ENCODE results near the gene PRSS22. TPM values are rescaled to one million over a fixed set of nuclear protein-coding genes. Genes with fewer than 3 reads are reported as not detected.

The PRSS22 gene
- total RNA-seq, 1 donor from 2014 or later: 42.5 TPM

- Mint-ChIP-seq H3K4me3 (no peak overlapping the region), H3K27ac (no peak overlapping the region), H3K27me3 (peaks cover 14% of the 10 kb centered on the region), H3K4me1 (ENCODE audit: unreplicated experiment) (no peaks in the 10 kb centered on the region), H3K9me3 (no peaks in the 10 kb centered on the region), H3K36me3 (no peaks in the 10 kb centered on the region)
- no peak for DNase-seq (ENCODE audit: extremely low spot score, unreplicated experiment)
- TF ChIP-seq CTCF (conservative IDR thresholded peaks at IDR 0.05): no peak
Measured at GRCh38 chr16:2827374-2827791, 30.6 kb downstream of the PRSS22 start.

- no peaks in the 10 kb centered on the region for H3K36me3 Mint-ChIP-seq
- H3K27ac Mint-ChIP-seq: no peak overlapping the region
- no peaks in the 10 kb centered on the region for H3K9me3 Mint-ChIP-seq
- H3K4me1 Mint-ChIP-seq (ENCODE audit: unreplicated experiment): no peaks in the 10 kb centered on the region
- H3K4me3 Mint-ChIP-seq: no peak overlapping the region
- no peak for TF ChIP-seq CTCF (conservative IDR thresholded peaks at IDR 0.05)
- no peak for DNase-seq (ENCODE audit: extremely low spot score, unreplicated experiment)
- peaks cover 16% of the 10 kb centered on the region for H3K27me3 Mint-ChIP-seq
Measured at GRCh38 chr16:2826591-2827373, 31.2 kb downstream of the PRSS22 start.

- H3K4me3 Mint-ChIP-seq: no peak overlapping the region
- DNase-seq (ENCODE audit: extremely low spot score, unreplicated experiment): no peak
- H3K9me3 Mint-ChIP-seq: no peaks in the 10 kb centered on the region
- no peaks in the 10 kb centered on the region for H3K4me1 Mint-ChIP-seq (ENCODE audit: unreplicated experiment)
- no peak for TF ChIP-seq CTCF (conservative IDR thresholded peaks at IDR 0.05)
- no peak overlapping the region for H3K27ac Mint-ChIP-seq
- no peaks in the 10 kb centered on the region for H3K36me3 Mint-ChIP-seq
- H3K27me3 Mint-ChIP-seq: peaks cover 14% of the 10 kb centered on the region
Measured at GRCh38 chr16:2825906-2826305, 32.1 kb downstream of the PRSS22 start.

- Mint-ChIP-seq H3K36me3 (no peaks in the 10 kb centered on the region), H3K27ac (no peak overlapping the region), H3K4me1 (ENCODE audit: unreplicated experiment) (no peaks in the 10 kb centered on the region), H3K27me3 (peaks cover 13% of the 10 kb centered on the region), H3K9me3 (no peaks in the 10 kb centered on the region), H3K4me3 (no peak overlapping the region)
- no peak for TF ChIP-seq CTCF (conservative IDR thresholded peaks at IDR 0.05)
- no peak for DNase-seq (ENCODE audit: extremely low spot score, unreplicated experiment)
Measured at GRCh38 chr16:2825049-2825742, 32.8 kb downstream of the PRSS22 start.

GRCh38 chr16:2824626-2825025 is 33.3 kb downstream of the PRSS22 start:
- TF ChIP-seq CTCF (conservative IDR thresholded peaks at IDR 0.05): no peak
- peaks cover 13% of the 10 kb centered on the region for H3K27me3 Mint-ChIP-seq
- H3K27ac Mint-ChIP-seq: no peak overlapping the region
- H3K4me1 Mint-ChIP-seq (ENCODE audit: unreplicated experiment): no peaks in the 10 kb centered on the region
- no peak for DNase-seq (ENCODE audit: extremely low spot score, unreplicated experiment)
- no peaks in the 10 kb centered on the region for H3K36me3 Mint-ChIP-seq
- no peaks in the 10 kb centered on the region for H3K9me3 Mint-ChIP-seq
- H3K4me3 Mint-ChIP-seq: no peak overlapping the region

Measured in type B pancreatic cell (in vitro differentiated cells).